OCI-M1 (cell line): ENCODE results near the gene PXT1.

Source experiments
- DNase-seq: peaks from one replicate; lab custom pipeline; 2025; lab: John Stamatoyannopoulos, UW

The PXT1 gene

DNA sequence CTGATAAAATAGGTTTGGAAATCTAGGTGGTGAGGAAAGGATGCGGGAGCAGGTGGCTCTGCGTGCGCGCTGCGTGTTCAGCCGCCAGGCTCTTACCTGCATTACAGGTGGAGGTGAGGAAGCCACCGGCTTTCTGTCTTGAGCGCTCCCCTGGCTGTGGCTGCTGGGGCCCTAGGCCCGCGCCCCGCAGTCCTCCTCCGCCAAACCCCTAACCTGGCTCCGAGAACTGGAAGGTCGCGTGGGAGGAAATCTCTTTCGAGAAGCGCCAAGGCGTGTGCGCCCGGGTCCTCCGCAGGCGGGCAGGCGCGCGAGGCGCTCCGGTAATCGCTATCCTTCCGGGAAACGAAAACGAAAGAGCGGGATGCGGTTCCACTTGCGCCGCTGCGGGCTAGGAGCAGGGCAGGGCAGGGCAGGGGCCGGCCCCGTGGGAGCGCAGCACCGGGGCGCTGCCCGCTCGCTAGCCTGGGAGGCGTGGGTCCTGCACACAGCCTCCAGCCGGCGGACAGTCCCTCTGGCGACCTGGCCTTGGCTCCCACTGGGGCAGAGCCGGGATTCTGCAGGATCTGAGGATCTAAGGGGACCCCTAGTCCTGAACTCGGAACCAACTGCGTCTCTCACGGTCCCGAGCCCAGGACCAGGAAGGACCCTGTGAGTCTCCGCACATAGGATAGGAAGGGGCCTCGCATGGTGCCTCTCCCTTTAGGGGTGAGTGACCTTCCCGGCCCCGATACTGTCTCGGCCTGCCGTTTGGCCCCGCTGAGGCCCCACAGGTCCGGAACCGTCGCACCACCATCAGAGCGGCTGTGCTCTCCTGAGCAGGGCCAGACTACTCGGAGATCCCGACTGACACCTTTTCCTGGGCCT, 55.0 kb downstream of the PXT1 start, which contains the start of gene ETV7:
ETV7 (minus strand) TSS at position 230 of the 864 bp plus-strand sequence; CDS start at position 102, 128 bp downstream.
- peak; percentile 73 for DNase-seq

DNA sequence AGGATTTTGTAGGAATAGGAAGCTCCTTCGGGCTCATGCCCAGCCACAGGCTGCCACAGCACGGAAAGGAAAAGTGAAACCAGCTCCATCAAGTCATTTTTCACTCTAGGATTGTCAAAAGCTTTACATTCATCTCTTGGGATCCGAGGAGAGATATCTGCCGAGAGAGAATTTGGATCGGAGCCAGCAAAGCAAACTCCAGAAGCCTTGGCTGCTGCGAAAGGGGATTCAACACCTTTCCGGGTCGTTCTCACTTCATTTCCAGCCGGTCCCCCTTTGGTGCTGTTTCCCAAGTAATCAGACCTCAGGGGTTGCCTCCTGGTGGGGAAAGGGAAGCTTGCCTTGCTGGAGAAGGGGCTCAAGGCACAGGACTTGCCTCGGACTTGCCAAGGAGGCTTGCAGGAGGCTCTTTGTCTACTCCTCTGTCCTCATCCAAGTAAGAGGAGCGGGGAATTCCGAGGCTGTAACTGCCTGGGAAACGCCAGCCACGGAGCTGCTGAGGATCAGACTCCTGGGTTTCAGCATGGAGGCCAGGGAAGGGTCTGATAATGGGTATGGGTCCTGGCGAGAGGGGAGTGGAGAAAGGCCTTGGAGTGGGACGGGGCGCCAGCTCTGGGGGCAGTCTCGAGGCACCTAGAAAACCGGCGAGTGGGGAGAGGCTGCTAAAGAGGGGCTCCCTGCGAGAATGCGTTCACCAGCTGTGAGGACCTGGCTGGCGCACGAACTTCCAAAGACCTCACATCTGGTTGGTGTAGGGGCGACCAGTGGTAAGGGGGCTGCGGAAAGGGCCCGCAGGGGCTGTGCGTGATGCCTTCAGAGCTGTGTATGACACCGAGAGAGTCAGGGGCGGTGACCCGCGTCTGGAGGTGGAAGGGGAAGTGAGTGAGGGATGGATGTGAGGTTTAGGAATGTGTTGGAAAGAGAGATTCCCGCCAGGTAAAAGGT, 55.9 kb downstream of the PXT1 start:
- DNase-seq, result peak; percentile 84

GRCh38 chr6:36384095-36384494, 58.6 kb downstream of the PXT1 start:
- no peak for DNase-seq

GRCh38 chr6:36383606-36384005, 59.0 kb downstream of the PXT1 start:
- no peak for DNase-seq

DNA sequence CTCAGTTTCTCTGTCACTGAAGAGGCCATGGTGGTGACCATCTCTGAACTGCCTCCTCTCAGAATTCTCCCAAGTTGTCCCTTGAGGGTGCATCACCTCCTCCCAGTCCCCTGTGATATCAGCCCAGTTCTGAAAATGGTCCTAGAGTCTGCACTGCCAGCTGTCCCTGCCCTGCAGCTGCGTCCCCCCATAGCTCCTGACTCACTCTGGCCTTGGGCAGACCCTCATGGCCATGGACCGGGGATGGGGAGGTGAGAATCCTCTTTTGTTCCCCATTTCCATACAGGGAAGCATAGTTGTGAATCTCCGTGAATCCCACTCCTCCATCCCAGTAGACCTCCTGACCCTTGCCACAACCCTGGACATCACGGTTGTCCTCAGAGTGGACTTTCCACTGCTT, 59.7 kb downstream of the PXT1 start:
- DNase-seq, result no peak

GRCh38 chr6:36381502-36382389, 60.9 kb downstream of the PXT1 start:
- peak; percentile 21 for DNase-seq

GRCh38 chr6:36380166-36380565, 62.5 kb downstream of the PXT1 start:
- DNase-seq, result no peak

DNA sequence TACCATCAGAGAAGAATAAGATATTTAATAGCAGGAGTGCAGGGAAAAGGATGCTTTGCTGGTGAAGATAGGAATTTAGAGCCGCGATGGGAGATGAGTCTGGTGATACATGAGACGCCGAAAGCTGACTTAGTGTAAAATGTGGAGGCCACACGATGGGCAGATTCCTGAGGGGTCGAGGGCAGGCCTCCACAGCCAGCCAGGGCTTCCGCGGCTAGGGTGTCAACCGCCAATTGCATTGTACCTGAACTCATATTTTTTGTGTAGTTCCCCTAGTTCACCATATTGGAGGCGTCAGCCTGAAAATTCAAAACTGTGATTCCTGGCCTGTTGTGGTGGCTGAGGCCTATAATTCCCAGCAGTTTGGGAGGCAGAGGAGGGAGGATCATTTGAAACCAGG, 63.7 kb downstream of the PXT1 start:
- no peak for DNase-seq

- no peak for DNase-seq
Observed at GRCh38 chr6:36378243-36378920, 64.3 kb downstream of the PXT1 start.

DNA sequence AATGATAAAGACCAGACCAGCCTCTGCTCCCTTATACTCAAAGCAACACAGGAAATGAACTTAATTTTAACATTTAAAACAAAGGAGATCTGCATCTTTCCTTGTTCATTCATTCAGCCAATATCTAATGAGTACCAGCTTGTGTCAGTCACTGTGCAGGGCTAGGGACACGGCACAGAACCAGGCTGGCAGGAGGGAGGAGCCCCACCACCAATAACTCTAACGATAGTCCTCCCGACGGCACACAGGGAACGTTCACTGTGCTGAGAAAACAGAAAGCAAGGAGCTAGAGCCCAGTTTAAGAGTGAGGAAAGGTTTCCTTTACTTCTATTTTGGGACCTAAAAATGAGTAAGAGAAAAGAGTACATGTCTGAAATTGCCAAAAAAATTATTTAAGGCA, 65.1 kb downstream of the PXT1 start:
- DNase-seq, result no peak

- no peak for DNase-seq
Observed at GRCh38 chr6:36376742-36377141, 65.9 kb downstream of the PXT1 start.

DNA sequence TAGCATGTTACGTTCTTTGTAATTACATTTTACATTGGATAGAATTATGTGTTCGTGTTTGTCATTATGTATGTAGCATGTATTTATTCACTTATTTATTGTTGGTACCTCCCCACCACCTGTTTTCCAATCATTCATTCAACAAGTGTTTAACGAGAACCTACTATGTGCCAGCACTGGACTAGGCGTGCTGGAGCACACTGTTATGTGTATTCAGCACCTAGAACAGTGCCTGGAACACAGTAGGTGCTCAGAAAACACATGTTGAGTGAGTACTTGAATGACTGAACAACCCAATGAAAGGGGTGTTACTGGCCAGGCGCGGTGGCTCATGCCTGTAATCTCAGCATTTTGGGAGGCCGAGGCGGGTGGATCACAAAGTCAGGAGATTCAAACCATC, 66.5 kb downstream of the PXT1 start:
- no peak for DNase-seq

GRCh38 chr6:36375644-36376155, 67.0 kb downstream of the PXT1 start:
- no peak for DNase-seq

- no peak for DNase-seq
Observed at GRCh38 chr6:36374972-36375371, 67.7 kb downstream of the PXT1 start.

DNA sequence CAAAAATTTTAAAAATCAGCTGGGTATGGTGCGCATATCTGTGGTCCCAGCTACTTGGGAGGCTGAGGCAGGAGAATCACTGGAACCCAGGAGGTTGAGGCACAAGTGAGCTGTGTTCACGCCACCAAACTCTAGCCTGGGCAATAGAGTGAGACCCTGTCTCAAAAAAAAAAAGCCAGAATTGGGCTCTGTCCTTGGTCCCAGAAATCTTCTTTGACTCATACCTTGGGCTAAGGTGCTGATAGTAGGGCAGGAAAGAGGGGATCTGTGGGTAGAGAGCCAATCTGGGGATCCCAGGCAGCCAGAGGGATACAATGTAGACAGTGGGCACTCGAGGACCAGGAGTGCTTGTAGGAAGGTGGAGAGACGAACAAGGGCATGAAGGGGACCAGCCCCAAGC, 68.5 kb downstream of the PXT1 start:
- DNase-seq, result no peak

GRCh38 chr6:36373368-36374019, 69.2 kb downstream of the PXT1 start:
- DNase-seq, result no peak

DNA sequence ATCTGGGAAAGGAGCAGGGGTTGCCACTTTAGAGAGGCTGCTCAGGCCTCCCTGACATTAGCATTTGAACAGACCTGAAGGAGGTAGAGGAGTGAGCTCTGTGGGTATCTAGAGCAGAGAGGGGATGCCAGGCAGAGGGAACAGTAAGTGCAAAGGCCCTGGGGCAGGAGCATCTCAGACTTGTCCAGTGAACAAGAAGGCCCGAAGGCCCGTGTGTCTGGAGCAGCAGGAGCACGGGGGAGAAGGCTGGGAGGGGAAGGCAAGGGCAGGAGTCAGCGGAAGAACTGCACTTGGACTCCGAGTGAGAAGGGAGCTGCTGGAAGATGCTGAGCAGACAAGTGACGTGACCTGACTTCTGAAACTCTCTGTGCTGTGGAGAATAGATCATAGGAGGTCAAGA, 70.6 kb downstream of the PXT1 start:
- DNase-seq, result no peak

GRCh38 chr6:36371211-36371610, 71.4 kb downstream of the PXT1 start:
- DNase-seq, result no peak

DNA sequence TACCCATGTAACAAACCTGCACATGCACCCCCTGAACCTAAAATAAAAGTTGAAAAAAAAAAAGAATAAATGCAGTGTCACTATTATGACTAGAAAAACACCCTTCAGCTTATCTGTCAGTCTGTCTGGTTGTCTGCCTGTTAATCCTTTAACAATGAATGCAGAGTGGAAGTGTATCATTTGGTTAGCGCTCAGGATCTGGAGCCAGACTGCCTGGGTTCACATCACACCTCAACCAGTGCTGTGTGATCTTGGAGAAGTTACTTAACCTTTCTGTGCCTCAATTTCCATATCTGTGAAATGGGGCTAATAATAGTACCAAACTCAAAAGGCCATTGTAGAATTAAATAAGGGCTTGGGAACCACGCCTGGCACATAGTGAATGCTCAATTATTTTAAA, 72.0 kb downstream of the PXT1 start:
- no peak for DNase-seq
